Measurements from ENCODE around the gene SMS.

DNA sequence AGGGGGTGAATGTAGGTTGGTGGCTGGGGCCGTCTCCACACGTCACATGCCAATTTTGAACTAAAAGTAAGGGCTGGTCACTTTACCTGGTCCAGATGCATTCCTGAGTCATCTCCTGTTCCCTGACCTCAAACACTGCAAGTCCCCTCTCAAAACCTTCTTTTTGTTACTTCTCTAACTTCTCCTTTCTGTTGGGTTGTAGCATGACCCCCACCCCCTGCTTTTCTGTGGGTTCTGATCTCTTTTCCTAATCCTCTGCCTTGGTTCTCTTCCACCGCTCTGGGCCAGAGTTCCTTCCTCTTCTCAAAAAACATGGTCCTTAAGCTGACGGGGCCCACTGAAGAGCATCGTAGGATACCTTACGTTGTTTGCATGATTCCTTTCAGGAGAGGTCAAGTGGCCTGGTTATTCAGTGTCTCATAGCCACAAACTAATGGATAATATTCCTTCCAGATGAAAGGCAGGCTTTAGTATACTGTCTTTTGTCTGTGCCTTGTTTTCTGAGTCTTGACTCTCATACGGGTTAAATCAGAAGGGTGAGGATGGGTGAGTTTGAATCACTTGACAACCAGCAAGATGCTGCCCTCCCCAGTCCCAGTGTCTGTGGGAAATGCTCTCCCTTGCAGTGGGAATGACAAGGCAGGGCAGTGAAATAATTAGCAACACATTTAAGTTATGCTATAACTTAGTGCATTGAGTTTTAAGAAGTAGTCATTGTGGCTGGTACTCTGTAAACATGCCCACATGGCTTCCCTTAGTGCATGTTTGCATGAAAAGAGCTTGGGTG, 15.1 kb downstream of the SMS start:
- no peak for TF ChIP-seq POLR2A (IDR thresholded peaks at IDR 0.05)
- TF ChIP-seq, protein P1, sequence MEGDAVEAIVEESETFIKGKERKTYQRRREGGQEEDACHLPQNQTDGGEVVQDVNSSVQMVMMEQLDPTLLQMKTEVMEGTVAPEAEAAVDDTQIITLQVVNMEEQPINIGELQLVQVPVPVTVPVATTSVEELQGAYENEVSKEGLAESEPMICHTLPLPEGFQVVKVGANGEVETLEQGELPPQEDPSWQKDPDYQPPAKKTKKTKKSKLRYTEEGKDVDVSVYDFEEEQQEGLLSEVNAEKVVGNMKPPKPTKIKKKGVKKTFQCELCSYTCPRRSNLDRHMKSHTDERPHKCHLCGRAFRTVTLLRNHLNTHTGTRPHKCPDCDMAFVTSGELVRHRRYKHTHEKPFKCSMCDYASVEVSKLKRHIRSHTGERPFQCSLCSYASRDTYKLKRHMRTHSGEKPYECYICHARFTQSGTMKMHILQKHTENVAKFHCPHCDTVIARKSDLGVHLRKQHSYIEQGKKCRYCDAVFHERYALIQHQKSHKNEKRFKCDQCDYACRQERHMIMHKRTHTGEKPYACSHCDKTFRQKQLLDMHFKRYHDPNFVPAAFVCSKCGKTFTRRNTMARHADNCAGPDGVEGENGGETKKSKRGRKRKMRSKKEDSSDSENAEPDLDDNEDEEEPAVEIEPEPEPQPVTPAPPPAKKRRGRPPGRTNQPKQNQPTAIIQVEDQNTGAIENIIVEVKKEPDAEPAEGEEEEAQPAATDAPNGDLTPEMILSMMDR (IDR thresholded peaks at IDR 0.05): no peak

All from uterus (tissue), 2 donors.